Stimulated activated CD4-positive, alpha-beta T cell treated with anti-CD3 and anti-CD28 coated beads, Interleukin-1b, Interleukin-23, amount 100 ng/mL, for 48 hours (primary cell): Measurements from ENCODE around the gene SLC39A1.
A peak's percentile ranks its signal among the peaks of the same experiment; 100 is the strongest.
"Not testable (repeated sequence)": the region's sequence is repeated elsewhere in the genome, so short reads cannot be mapped to it uniquely, and the experiment has no call there.

ENCODE experiments used
- DNase-seq: peaks from one replicate; pipeline ENCODE4 v3.0.0-alpha.2; 2020

Gene SLC39A1, protein sequence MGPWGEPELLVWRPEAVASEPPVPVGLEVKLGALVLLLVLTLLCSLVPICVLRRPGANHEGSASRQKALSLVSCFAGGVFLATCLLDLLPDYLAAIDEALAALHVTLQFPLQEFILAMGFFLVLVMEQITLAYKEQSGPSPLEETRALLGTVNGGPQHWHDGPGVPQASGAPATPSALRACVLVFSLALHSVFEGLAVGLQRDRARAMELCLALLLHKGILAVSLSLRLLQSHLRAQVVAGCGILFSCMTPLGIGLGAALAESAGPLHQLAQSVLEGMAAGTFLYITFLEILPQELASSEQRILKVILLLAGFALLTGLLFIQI

DNA sequence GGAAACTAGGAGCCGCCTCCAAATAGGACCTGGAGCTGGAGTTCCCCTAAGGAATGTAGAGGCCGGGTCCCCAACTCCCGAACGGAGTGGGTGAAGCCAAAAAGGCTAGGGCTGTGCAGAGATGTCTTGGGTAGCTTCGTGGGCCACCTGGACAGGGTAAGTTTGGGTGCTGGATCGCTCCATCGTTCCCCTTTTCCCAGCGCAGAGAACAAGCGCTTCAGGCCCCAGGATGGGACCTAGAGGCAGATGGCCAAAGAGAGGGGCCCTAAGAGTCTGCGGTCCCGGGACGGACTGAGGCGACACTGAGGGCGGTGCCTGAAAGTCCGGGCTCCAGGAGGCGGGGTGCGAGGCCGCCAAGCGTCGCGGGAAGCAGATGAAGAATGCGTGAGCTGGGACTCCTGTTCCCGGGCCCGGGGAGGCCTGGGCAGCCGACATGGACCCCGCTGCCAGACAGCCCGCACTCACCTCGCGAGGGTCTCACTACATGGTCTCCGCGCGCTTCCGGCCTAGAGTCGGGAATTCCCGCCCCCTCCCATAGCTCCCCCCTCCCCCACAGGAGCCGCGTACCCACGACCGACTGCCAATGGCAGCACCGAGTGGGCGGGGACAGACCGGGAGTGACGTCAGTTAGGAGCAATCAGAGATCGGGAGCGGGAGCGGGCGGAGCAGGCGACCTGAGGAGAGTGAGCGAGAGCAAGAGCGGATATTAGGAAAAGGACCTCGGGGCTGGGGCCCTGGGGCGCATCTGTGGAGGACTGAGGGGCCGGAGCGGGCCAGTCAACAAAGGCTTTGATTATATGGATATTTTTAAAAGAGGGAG, at the start of gene SLC39A1:
Gene SLC39A1 (minus strand): TSS at position 508 of the 820 bp plus-strand sequence. CDS start 822 bp downstream, outside the sequence.
- peak; percentile 93 for DNase-seq

GRCh38 chr1:154012543-154012942, 49.2 kb upstream of the SLC39A1 start:
- not testable (repeated sequence) for DNase-seq

- no peak for DNase-seq
Observed at GRCh38 chr1:154012129-154012528, 48.8 kb upstream of the SLC39A1 start.

DNA sequence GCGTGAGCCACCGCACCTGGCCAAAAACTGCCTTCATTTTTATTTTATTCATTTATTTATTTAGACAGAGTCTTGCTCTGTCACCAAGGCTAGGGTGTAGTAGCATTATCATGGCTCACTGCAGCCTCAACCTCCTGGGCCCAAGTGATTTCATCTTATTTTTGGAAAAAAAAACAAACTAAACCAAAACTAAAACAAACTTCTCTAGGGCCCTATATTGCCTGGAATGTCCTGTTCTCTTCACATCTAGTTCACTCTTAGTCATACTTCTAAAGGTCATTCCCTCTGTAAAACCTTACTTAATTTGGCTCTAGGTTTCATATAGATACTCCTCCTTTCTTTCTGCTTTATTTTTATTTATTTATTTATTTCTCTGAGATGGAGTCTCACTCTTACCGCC, 42.8 kb upstream of the SLC39A1 start:
- DNase-seq, result no peak

DNA sequence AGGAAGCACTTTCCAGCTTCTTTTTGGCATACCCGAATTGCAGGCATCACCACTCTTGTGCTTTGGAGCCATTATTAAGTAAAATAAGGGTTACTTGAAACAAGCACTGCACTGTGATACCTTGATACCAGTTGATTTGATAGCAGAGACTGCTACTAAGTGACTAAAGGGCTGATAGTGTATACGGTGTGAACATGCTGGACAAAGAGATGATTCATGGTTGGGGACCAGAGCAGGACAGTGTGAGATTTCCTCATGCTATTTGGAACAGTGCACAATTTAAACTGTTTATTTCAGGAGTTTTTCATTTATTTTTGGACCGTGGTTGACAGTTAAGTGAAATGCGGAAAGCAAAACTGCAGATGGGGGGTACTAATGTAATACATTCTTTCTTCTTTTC, 37.1 kb upstream of the SLC39A1 start:
- no peak for DNase-seq

GRCh38 chr1:153996882-153997281, 33.5 kb upstream of the SLC39A1 start:
- DNase-seq, result not testable (repeated sequence)

DNA sequence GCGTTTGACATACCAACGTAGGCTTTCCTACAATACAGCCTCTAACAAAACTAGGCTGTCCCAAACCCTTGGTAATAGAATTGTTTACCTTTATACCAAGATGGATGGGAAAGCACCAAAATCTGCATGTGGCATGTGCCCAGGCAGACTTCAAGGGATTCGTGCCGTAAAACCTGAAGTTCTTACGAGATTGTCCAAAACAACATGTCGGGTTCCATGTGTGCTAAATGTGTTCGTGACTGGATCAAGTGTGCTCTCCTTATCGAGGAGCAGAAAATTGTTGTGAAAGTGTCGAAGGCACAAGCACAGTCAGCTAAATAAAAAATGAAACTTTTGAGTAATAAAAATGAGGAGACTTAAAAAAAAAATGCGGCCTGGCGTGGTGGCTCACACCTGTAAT, 32.3 kb upstream of the SLC39A1 start:
- no peak for DNase-seq

DNA sequence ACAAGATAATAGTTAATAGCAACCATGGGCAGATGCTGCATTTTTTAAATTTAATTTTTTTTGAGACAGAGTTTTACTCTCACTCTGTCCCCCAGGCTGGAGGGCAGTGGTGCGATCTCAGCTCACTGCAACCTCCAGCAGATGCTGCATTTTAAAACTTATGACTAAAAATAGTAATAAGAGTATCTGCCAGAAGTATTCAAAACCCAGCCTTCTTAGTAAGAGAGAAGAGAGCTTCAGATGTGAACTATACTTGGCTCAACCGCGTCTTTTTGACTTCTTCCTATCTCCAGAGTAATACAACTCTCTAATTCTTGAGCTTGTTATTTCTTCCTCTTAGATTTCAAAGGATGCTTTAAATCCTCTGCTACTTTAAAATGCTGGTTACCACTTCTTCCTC, 31.9 kb upstream of the SLC39A1 start:
- DNase-seq, result no peak

- no peak for DNase-seq
Observed at GRCh38 chr1:153991806-153992205, 28.5 kb upstream of the SLC39A1 start.

GRCh38 chr1:153991151-153991630, 27.9 kb upstream of the SLC39A1 start:
- DNase-seq, result no peak

- peak; percentile 92 for DNase-seq
Observed at GRCh38 chr1:153990468-153991150, 27.3 kb upstream of the SLC39A1 start, which contains the start of gene RPS27. RPS27 (plus strand) TSS chr1:153990762; CDS start chr1:153990797, 35 bp downstream.

DNA sequence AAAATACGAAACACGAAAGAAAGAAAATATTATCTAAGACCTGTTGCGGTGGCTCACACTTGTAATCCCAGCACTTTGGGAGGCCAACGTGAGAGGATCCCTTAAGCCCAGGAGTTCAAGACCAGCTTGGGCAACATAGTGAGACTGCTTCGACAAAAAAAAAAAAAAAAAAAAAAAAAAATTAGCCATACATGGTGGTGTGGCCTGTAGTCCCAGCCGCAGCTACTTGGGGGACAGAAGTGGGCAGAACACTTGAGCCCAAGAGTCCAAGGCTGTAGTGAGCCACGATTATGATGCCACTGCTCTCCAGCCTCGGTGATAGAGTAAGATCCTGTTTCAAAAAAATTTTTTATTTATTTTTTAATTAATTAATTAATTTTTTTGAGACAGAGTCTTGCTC, 24.3 kb upstream of the SLC39A1 start:
- DNase-seq, result no peak

DNA sequence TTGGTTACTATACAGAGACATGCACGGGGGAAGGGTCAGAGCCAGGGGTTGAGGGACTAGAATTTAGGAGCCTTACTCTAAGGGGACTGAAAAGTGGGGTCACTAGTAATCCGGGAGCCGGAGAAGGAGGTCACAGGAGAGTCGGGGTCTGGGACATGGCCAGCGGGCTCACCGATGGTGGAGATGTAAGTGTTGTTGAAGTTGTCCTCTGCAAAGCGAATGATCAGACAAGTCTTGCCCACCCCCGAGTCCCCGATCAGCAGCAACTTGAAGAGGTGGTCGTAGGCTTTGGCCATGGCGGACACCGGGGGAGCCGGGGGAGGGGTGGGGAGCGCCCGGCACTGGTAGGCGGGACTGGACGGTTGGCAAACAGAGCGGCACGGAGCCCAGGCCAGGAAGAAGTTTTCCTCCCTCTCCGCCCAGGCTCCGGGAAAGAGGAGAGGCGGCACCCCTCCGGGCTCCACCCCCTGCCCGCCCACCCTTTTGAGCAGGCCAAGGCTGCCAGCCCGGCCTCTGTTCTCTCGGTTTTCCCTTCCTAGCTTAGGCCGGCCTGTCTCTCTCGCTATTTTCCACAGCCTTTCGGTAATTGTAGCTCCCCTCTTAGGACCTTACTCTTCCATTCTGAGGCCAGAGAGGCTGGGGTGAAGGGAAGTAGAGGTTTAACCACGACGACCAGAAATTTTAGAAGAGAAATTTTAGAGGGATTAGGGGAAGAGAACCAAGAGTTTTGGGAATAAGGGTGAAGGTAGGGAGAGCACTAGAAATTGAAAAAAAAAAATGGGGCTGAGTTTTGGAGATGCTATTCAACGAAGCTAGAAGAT, 22.8 kb upstream of the SLC39A1 start, which contains the start of gene RAB13:
Gene RAB13 (minus strand): TSS at position 399 of the 821 bp plus-strand sequence. CDS start 103 bp downstream, at position 296.
- no peak for DNase-seq

DNA sequence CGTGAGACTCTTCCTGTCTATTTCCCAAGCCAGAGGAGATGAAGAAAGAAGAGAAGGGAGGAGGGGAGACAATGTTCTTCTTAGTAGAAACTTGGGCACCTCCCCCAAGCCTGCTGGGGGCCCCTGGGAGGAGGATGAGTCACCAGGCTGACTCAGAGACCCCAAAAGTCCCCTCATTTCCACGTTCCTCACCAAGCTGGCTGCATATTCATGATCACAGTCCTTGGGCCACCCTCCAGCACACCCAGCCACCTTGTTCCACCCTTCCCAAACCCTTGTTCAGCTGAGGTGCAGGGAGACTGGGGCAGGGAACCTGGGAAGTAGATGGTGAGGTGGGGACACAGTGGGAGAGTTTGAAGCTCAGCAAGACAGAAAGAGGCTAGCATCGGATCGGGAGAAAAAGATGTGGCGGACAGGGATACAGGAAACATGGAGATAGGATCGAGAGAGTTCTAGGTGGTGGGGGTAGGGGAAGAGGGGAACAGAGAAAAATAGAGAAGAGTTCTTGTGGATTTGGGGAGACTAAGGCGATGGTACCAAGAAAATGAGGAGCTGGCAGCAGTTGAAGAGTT, 22.1 kb upstream of the SLC39A1 start:
- DNase-seq, result peak; percentile 64

GRCh38 chr1:153984123-153984894, 21.0 kb upstream of the SLC39A1 start:
- no peak for DNase-seq

GRCh38 chr1:153981735-153982134, 18.4 kb upstream of the SLC39A1 start:
- DNase-seq, result not testable (repeated sequence)

- DNase-seq, result not testable (repeated sequence)
Observed at GRCh38 chr1:153979091-153979490, 15.8 kb upstream of the SLC39A1 start.

DNA sequence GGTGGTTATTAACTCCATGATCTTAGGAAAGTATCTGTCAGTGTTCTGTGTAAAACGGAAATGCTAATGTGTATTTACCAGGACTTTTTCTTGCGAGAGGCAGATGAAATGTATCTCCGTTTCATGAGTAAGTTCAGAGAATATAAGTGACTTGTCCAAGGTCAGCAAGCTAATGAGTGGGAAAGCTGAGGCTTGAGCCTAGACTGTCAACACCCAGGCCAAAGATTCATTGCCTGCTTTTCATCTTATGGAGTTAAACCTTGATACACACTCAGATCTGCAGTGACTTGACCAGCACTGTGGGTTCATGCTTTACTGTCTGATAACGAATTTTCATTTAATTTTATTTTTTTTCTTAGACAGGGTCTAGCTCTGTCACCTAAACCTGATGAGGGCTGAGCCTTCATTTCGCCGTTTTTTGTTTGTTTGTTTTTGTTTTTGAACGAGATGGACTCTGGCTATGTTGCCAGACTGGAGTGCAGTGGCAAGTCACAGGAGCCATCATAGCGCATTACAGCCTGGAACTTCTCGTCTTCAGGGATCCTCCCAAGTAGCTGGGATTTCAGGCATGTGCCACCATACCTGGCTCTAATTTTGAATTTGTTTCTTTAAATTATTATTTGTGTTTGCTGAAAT, 15.1 kb upstream of the SLC39A1 start:
- no peak for DNase-seq

DNA sequence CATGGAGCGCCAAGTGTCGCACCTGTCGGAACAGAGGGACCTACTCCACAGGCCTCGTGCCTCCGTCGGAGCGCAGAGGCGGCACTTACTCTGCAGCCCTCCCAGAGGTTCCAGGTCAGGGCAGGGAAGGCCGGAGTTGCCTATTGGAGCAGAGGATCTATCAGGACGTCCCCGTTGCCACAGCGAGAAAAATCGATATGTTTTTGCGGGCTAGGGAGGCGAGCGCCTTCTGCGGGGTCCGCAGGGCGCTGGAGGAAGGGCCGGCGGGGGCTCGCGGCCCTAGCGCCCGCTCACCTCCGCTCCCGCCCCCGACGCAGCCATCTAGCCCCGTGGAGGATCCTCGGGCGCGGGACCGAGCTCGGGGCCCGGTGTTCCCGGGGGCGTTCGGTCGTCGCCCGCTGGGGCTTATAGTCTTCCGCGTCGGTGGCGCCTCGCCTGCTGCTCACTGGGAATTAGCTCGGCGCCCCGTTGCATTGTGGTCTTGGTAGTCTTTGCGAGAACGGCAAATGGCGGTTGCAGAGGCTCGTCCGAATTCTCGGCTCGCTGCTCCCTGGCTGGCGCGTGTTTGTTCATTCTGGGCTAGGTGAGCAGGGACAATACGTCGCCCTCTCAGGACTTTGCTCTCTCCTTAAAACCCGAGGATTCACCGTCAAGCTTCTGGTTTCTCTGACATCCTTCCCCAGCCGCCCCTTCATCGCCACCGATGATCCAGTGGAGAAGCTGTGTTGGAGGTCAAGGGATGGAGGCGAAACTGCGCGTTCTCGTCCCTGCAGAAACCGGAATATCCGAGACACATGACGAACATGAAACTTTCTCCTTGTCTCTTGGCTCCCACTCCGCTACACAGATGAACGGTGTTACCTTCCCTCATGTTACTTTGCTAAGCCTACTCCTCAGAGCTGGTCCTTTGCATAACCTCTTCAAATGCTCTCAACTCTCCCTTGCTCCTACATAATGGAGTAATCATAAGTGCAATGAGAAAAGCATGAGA, 14.2 kb upstream of the SLC39A1 start, which contains the start of gene JTB:
Gene JTB (minus strand): TSS at position 425 of the 991 bp plus-strand sequence. CDS start 422 bp downstream, at position 3.
- peak; percentile 86 for DNase-seq
